SK-N-SH (cell line): ENCODE measurements around the gene NFIA. TPM values are rescaled to one million over a fixed set of nuclear protein-coding genes. Genes with fewer than 3 reads are reported as not detected.

ENCODE experiments used
- CTCF ChIA-PET: fragments of 300-600, 350-600 bp; formaldehyde crosslinking; extraction: SDS; loops from one replicate; lab custom pipeline; 2021; lab: Yijun Ruan, JAX
- POLR2A ChIA-PET: fragments of 350-600 bp; sonication (Branson Sonifier 250); formaldehyde crosslinking; extraction: SDS; loops from one replicate; lab custom pipeline; 2020; ENCODE audit warnings: antibody characterized with exemption, inconsistent platforms; lab: Yijun Ruan, JAX
- DNase-seq: peaks from one replicate; pipeline ENCODE4 v3.0.0; 2012
- H2AFZ ChIP-seq: fragments of 200-600 bp; sonication (generic); 2 replicates; pipeline ENCODE4 v1.8.1; 2016; ENCODE audit warnings: antibody characterized with exemption, mild to moderate bottlenecking, low read depth
- H3F3A ChIP-seq: fragments of 200-600 bp; sonication (generic); replicated peaks from 2 replicates; pipeline ENCODE3; 2016; ENCODE audit warnings: antibody characterized with exemption, mild to moderate bottlenecking; ENCODE audit not compliant: insufficient read depth
- H3K27ac ChIP-seq, 2 experiments: fragments of 200-500 bp in 1 of 2; fragments of 200-600 bp in 1 of 2; sonication (Bioruptor generic) in 1 of 2; sonication (generic), shearing (Covaris generic) in 1 of 2; 2 replicates each; pipeline versions ENCODE4 v1.5.1 to v1.6.1; 2014 to 2016; ENCODE audit warnings: low read depth in 2 of 2, inconsistent platforms in 1 of 2, low read length in 1 of 2, mild to moderate bottlenecking in 1 of 2, mixed read lengths in 1 of 2
- H3K27me3 ChIP-seq: fragments of 200-600 bp; sonication (generic), shearing (Covaris generic); 2 replicates; pipeline ENCODE4 v1.6.1; 2016; ENCODE audit warnings: mixed run types; ENCODE audit not compliant: insufficient read depth
- H3K36me3 ChIP-seq, 2 experiments: fragments of 200-500 bp in 1 of 2; fragments of 200-600 bp in 1 of 2; sonication (Bioruptor generic) in 1 of 2; sonication (generic) in 1 of 2; replicated peaks in 1 of 2; 2 replicates each; pipeline versions ENCODE3 to v1.5.1; 2014 to 2016; ENCODE audit warnings: low read length in 1 of 2, mild to moderate bottlenecking in 1 of 2; ENCODE audit not compliant: insufficient read depth in 2 of 2, control insufficient read depth in 1 of 2
- H3K4me1 ChIP-seq, 2 experiments: fragments of 200-500 bp in 1 of 2; fragments of 200-600 bp in 1 of 2; sonication (Bioruptor generic) in 1 of 2; sonication (generic), shearing (Covaris generic) in 1 of 2; 2 replicates each; pipeline versions ENCODE4 v1.5.1 to v1.6.1; 2014 to 2016; ENCODE audit warnings: low read depth in 1 of 2, low read length in 1 of 2, mixed run types in 1 of 2; ENCODE audit not compliant: insufficient read depth in 2 of 2, control insufficient read depth in 1 of 2
- H3K4me2 ChIP-seq: fragments of 200-600 bp; sonication (generic), shearing (Covaris generic); 2 replicates; pipeline ENCODE4 v1.6.1; 2017; ENCODE audit warnings: mixed run types
- H3K4me3 ChIP-seq, 2 experiments: fragments of 200-500 bp in 1 of 2; fragments of 200-600 bp in 1 of 2; sonication (Bioruptor generic) in 1 of 2; sonication (generic), shearing (Covaris generic) in 1 of 2; 2 replicates each; pipeline versions ENCODE4 v1.5.1 to v1.8.1; 2014 to 2016; ENCODE audit warnings: low read depth in 2 of 2, inconsistent platforms in 1 of 2, low read length in 1 of 2, mild to moderate bottlenecking in 1 of 2, mixed read lengths in 1 of 2, moderate library complexity in 1 of 2
- H3K79me2 ChIP-seq: fragments of 200-600 bp; sonication (generic); 2 replicates; pipeline ENCODE4 v1.8.1; 2017; ENCODE audit warnings: mild to moderate bottlenecking; ENCODE audit not compliant: insufficient read depth
- H3K9ac ChIP-seq: fragments of 200-600 bp; sonication (generic); 2 replicates; pipeline ENCODE4 v1.6.1; 2017; ENCODE audit warnings: mixed run types
- H3K9me2 ChIP-seq: fragments of 200-600 bp; sonication (generic); 2 replicates; pipeline ENCODE4 v1.6.1; 2017; ENCODE audit warnings: mixed run types
- H3K9me3 ChIP-seq: fragments of 200-600 bp; sonication (generic); 2 replicates; pipeline ENCODE4 v1.6.1; 2017; ENCODE audit warnings: mixed run types, mild to moderate bottlenecking, moderate library complexity
- H4K20me1 ChIP-seq: fragments of 200-600 bp; sonication (generic); 2 replicates; pipeline ENCODE4 v1.6.1; 2017; ENCODE audit warnings: mild to moderate bottlenecking, mixed run types; ENCODE audit not compliant: insufficient read depth
- ELF1 ChIP-seq: IDR thresholded peaks from 2 replicates; pipeline ENCODE4 v1.4.0; 2012
- EZH2phosphoT487 ChIP-seq: fragments of 200-600 bp; sonication (generic); IDR thresholded peaks from 2 replicates; pipeline ENCODE4 v1.6.1; 2017; ENCODE audit warnings: low read depth, mixed run types, mild to moderate bottlenecking, antibody characterized with exemption, moderate library complexity, borderline replicate concordance
- FOSL2 ChIP-seq: IDR thresholded peaks from 2 replicates; pipeline ENCODE4 v1.4.0; 2012; ENCODE audit warnings: low read depth, mild to moderate bottlenecking, moderate library complexity, borderline replicate concordance
- GABPA ChIP-seq: IDR thresholded peaks from 2 replicates; pipeline ENCODE4 v1.4.0; 2012; ENCODE audit warnings: low read depth, mild to moderate bottlenecking
- MEF2A ChIP-seq: IDR thresholded peaks from 2 replicates; pipeline ENCODE4 v1.4.0; 2012; ENCODE audit warnings: low read depth, borderline replicate concordance
- NRF1 ChIP-seq: IDR thresholded peaks from 2 replicates; pipeline ENCODE4 v1.6.1; 2012; ENCODE audit warnings: low read depth, mild to moderate bottlenecking, low read length
- POLR2AphosphoS5 ChIP-seq: IDR thresholded peaks from 2 replicates; pipeline ENCODE4 v1.6.1; 2012; ENCODE audit warnings: low read depth, low read length
- REST ChIP-seq: IDR thresholded peaks from 2 replicates; pipeline ENCODE4 v1.6.1; 2012; ENCODE audit warnings: mild to moderate bottlenecking, low read depth, low read length, moderate library complexity
- SIN3A ChIP-seq: IDR thresholded peaks from 2 replicates; pipeline ENCODE4 v1.6.1; 2012; ENCODE audit warnings: low read depth, mild to moderate bottlenecking, low read length, moderate library complexity, borderline replicate concordance
- USF2 ChIP-seq: fragments of 150-350 bp; IDR thresholded peaks from 2 replicates; pipeline ENCODE4 v1.6.1; 2017; ENCODE audit warnings: antibody characterized with exemption, low read length, low read depth, borderline replicate concordance
- YY1 ChIP-seq: IDR thresholded peaks from 2 replicates; pipeline ENCODE4 v1.4.0; 2012; ENCODE audit warnings: low read depth, mild to moderate bottlenecking
- ZBTB33 ChIP-seq: IDR thresholded peaks from 2 replicates; pipeline ENCODE4 v1.4.0; 2012; ENCODE audit warnings: low read depth, borderline replicate concordance
- WGBS: methylation state at CpG from one replicate; pipeline ENCODE4 v1.1.6; 2017; ENCODE audit warnings: low lambda C conversion rate; 5-methylcytosine and 5-hydroxymethylcytosine counted together
- polyA plus RNA-seq, 3 experiments: library from polyadenylated mRNA; depleted of rRNA; stranded (reverse); fragments of >200 nt; gene quantifications; 2 replicates each; pipeline ENCODE4 v1.2.3, GENCODE V29; 2012
- TF ChIP-seq, protein P1 (sequence below): fragments of 200-600 bp; sonication (generic); IDR thresholded peaks from 2 replicates; pipeline ENCODE4 v1.6.1; 2017; ENCODE audit warnings: antibody characterized with exemption, mild to moderate bottlenecking, moderate library complexity
- TF ChIP-seq, protein P2 (sequence below): IDR thresholded peaks from 2 replicates; pipeline ENCODE4 v1.4.0; 2012; ENCODE audit warnings: low read depth, borderline replicate concordance

NFIA gene
- polyA plus RNA-seq, 1 of the 3 experiments (the other 2 are of a cell fraction) = 3.3 TPM

DNA sequence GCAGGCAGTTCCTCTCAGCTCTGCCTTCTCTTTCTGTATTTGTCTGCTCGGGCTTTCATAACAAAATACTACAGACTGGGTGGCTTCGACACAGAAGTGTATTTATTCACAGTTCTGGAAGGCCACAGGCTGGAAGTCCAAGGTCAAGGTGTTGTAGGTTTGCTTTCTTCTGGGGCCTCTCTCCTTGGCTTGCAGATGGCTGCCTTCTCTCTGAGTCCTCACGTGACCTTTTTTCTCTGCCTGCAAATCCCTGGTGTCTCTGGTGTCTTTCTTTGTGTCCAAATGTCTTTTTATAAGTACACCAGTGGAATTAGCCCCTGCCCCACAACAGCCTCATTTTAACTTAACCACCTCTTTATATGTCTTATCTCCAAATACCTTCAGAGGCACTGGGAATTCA is 392.6 kb downstream of the NFIA start:
- H3K79me2 ChIP-seq = no peaks in the 10 kb centered on the region
- H3F3A ChIP-seq = no peaks in the 10 kb centered on the region
- no peaks in the 10 kb centered on the region for H3K36me3 ChIP-seq
- H4K20me1 ChIP-seq = no peaks in the 10 kb centered on the region
- no peak overlapping the region for H3K27ac ChIP-seq
- WGBS = 46% methylated on average over 3 of the region's 3 CpGs
- DNase-seq = no peak
- H2AFZ ChIP-seq = no peak overlapping the region
- CTCF ChIA-PET = interaction anchor here (0.8 to 1.1 kb wide), 2 partner anchors 22 to 378 kb away, joined by 3 read pairs; no protein-coding TSS in a partner anchor
- no peak overlapping the region for H3K4me2 ChIP-seq
- H3K9me2 ChIP-seq = no peaks in the 10 kb centered on the region
- POLR2A ChIA-PET = no interaction called here
- H3K4me1 ChIP-seq = no peaks in the 10 kb centered on the region
- H3K9ac ChIP-seq = no peak overlapping the region
- H3K27me3 ChIP-seq = no peaks in the 10 kb centered on the region
- H3K4me3 ChIP-seq = no peak overlapping the region
- TF ChIP-seq ELF1 = no peak
- TF ChIP-seq, protein P1, sequence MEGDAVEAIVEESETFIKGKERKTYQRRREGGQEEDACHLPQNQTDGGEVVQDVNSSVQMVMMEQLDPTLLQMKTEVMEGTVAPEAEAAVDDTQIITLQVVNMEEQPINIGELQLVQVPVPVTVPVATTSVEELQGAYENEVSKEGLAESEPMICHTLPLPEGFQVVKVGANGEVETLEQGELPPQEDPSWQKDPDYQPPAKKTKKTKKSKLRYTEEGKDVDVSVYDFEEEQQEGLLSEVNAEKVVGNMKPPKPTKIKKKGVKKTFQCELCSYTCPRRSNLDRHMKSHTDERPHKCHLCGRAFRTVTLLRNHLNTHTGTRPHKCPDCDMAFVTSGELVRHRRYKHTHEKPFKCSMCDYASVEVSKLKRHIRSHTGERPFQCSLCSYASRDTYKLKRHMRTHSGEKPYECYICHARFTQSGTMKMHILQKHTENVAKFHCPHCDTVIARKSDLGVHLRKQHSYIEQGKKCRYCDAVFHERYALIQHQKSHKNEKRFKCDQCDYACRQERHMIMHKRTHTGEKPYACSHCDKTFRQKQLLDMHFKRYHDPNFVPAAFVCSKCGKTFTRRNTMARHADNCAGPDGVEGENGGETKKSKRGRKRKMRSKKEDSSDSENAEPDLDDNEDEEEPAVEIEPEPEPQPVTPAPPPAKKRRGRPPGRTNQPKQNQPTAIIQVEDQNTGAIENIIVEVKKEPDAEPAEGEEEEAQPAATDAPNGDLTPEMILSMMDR = no peak
- TF ChIP-seq, protein P2, sequence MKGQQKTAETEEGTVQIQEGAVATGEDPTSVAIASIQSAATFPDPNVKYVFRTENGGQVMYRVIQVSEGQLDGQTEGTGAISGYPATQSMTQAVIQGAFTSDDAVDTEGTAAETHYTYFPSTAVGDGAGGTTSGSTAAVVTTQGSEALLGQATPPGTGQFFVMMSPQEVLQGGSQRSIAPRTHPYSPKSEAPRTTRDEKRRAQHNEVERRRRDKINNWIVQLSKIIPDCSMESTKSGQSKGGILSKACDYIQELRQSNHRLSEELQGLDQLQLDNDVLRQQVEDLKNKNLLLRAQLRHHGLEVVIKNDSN = no peak
- no peak for TF ChIP-seq USF2
- no peak for TF ChIP-seq SIN3A
- no peak for TF ChIP-seq NRF1
- no peak for TF ChIP-seq FOSL2
- TF ChIP-seq ZBTB33 = no peak
- TF ChIP-seq EZH2phosphoT487 = no peak
- TF ChIP-seq YY1 = no peak
- no peak for TF ChIP-seq MEF2A
- no peak for TF ChIP-seq POLR2AphosphoS5
- TF ChIP-seq REST = no peak
- no peak for TF ChIP-seq GABPA
- no peaks in the 10 kb centered on the region for H3K9me3 ChIP-seq
